ENCODE results near the gene XIST.

GRCh38 chrX:73785493-73785892, 67.0 kb downstream of the XIST start:
- TF ChIP-seq CTCF (IDR thresholded peaks at IDR 0.05) (no peak), EZH2 (IDR thresholded peaks at IDR 0.05; ENCODE audit: borderline replicate concordance, insufficient read depth, low read depth, low read length, poor library complexity, severe bottlenecking) (no peak)

All from B cell (primary cell).